WI38 (cell line): ENCODE data around the gene FMOD.
A peak's percentile ranks its signal among the peaks of the same experiment; 100 is the strongest.

Experiments used
- H3K4me3 ChIP-seq: 2 replicates; pipeline ENCODE4 v1.5.1; 2011; ENCODE audit warnings: low read depth, mild to moderate bottlenecking, control low read depth, low read length
- TF ChIP-seq, protein P1 (sequence below): IDR thresholded peaks from 2 replicates; pipeline ENCODE4 v1.5.1; 2012; ENCODE audit warnings: low read depth, mild to moderate bottlenecking, control low read depth, low read length

FMOD gene

DNA sequence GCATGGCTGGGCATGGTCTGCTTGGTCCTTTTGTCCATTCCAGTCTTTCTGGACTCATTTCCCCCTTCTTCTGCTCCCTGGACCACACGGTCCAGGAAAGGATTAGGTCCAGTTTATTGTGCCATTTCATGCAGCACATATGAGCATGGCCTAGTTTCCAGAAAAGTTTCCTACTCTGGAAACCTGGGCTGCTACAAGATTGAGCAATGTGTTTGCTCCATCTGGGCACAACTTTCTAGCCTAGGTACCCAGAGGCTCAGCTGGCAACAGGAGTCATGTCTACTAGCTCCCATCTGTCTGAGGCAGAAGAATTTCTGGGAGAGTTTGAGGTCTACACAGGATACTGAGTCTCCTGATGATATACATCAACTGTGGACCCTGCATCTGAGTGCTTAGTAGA is 14.8 kb downstream of the FMOD start:
- H3K4me3 ChIP-seq: no peak overlapping the region
- TF ChIP-seq, protein P1, sequence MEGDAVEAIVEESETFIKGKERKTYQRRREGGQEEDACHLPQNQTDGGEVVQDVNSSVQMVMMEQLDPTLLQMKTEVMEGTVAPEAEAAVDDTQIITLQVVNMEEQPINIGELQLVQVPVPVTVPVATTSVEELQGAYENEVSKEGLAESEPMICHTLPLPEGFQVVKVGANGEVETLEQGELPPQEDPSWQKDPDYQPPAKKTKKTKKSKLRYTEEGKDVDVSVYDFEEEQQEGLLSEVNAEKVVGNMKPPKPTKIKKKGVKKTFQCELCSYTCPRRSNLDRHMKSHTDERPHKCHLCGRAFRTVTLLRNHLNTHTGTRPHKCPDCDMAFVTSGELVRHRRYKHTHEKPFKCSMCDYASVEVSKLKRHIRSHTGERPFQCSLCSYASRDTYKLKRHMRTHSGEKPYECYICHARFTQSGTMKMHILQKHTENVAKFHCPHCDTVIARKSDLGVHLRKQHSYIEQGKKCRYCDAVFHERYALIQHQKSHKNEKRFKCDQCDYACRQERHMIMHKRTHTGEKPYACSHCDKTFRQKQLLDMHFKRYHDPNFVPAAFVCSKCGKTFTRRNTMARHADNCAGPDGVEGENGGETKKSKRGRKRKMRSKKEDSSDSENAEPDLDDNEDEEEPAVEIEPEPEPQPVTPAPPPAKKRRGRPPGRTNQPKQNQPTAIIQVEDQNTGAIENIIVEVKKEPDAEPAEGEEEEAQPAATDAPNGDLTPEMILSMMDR: no peak

DNA sequence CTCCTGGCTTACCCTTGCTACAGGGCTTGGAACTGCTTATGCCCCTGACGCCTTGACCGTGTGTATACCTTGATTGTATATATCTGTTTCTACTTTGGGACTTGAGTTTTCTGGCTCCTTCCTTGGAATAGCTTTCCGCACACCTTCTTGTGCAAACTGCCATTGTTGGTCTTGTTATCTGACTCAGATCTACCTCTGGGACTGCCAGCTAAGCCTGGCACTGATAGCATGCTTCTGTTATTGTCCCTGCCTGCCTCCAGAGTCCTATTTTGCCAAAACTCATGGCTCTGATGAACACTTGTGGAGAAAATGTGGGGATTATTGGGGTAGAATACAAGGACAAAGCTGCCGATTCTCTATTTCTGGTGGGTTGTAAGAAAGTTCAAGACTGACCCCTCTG is 15.4 kb downstream of the FMOD start:
- H3K4me3 ChIP-seq: no peak overlapping the region
- TF ChIP-seq, protein P1: no peak

DNA sequence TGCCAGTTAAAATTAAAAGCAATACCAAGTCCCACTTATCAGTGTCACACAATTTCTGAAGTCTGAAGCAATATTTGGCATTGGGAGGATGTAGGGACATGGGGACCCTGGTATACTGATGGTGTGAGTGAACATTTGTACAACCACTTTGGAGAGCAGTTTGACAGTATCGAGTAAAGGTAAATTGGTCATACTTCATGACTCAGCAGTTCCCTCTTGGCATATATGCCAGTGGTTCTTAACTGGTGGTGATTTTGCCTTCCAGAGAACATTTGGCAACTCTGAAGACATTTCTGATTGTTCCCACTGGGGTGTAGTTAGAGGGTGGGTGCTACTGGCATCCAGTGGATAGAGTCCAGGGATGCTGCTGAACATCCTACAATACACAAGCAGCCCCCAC is 19.7 kb downstream of the FMOD start:
- no peak overlapping the region for H3K4me3 ChIP-seq
- TF ChIP-seq, protein P1: no peak

DNA sequence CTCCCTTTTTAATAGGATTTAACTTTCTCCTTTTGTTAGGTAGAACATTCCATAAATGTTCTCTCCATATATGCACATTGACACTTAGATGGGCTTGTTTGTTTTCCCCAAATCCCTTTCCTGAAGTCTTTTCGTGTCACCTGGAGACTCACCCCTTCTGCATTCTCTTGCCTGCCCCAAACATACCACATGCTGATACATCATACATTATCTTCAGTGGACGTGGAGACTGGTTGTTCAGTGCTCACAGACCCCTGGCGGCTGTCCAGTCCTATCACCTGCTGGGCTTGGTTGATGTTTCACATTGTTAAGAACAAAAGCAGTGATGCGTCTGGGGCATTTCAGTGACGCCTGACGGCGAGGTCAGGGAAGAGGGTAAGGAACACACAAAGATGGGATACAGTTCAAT is 22.2 kb downstream of the FMOD start:
- H3K4me3 ChIP-seq: no peak overlapping the region
- TF ChIP-seq, protein P1: no peak

DNA sequence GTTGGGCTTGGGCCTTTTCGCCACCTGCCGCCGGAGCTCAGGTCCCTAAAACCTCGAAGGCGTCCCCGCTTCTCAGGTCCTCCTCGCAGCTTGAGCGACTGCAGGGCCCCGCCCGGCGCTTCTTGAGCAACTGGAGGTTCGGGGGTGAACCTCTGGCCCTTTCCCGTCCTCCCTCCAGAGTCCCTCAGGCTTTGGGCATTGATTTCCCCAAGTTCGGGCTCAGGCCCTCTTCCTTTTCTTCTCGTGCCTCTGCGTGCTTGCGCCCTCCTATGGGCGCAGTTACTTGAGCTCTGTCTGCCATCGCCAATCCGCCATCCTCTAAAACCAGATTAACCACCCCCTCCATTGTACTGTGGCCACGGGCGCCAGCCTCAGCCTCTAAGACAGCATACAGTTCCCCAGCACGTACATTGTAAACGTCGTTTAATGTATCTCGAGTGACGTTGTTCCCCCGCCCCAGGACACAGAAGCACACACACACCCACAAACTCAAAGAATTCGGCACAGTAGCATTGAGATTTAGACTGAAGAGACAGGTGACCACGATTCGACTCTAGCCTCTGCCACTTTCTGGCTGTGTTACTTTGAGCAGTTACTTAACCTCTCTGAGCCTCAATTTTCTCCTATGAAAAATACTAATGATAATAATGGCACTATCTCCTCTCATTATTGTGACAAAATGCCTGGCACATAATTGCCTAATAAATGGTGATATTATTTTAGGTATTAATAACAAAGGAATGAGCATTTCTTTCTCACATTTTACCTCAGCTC is 23.1 kb downstream of the FMOD start:
- peak overlapping the region; percentile 52 for H3K4me3 ChIP-seq
- TF ChIP-seq, protein P1: peak; percentile 15; the same call in 1 of the 2 replicates

DNA sequence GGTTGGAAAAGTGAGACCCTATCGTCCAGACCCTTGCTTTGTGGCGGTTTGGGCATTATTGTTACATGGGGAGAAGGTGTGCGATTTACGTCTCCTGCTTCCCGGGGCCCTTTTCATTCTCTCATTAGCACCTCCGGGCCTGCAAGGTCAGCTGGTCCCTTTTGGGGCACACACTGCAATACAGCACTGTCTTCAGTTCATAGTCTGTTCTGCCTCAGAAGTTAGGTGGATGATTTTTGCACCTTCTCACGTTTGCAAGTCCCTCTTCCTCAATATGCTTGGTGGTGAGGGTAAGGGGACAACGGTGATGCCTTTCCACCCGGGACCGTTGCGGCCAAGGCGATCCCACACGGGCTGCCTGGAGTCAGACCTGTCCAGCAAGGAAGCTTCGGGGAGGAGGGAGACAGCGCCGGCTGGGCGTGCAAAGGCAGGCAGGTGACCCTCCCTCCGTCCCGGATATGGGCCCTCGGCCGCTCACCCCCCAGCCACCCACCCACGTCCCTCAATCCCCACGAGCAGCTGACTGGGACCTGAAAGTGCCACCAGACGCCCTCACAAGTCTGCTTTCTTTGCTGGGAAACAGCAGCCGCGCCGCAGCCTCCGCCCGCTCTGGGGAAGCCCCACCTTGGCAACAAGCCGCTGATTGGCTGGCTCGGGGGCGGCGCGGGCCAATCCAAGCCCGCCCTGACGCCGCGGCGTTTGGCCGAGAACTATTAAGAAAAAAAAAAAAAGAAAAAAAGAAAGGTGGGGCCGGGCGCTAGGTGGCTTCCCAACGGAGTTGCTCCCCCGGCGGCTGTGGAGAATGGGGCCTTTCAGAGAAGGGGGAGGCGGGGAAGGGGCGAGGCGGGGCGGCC is 23.9 kb downstream of the FMOD start:
- peak overlapping the region; percentile 52 for H3K4me3 ChIP-seq
- TF ChIP-seq, protein P1: no peak
